Panc1 (cell line): ENCODE data around the gene PCTP.

Experiments
- POLR2AphosphoS5 ChIP-seq: IDR thresholded peaks from 2 replicates; pipeline ENCODE4 v1.6.1; 2012; ENCODE audit warnings: mild to moderate bottlenecking, low read depth, low read length, moderate library complexity
- SIN3A ChIP-seq: IDR thresholded peaks from 2 replicates; pipeline ENCODE4 v1.6.1; 2012; ENCODE audit warnings: low read depth, mild to moderate bottlenecking, low read length, moderate library complexity, borderline replicate concordance; ENCODE audit not compliant: insufficient read depth
- TCF7L2 ChIP-seq: IDR thresholded peaks from 2 replicates; pipeline ENCODE4 v1.6.1; 2011; ENCODE audit warnings: mild to moderate bottlenecking, low read depth, low read length, inconsistent platforms
- TF ChIP-seq, protein P1 (sequence below), 2 experiments: IDR thresholded peaks; 2 replicates each; pipeline ENCODE4 v1.6.1; 2011 to 2012; ENCODE audit warnings: low read depth in 2 of 2, control low read depth in 1 of 2, low read length in 1 of 2, mild to moderate bottlenecking in 1 of 2, moderate library complexity in 1 of 2; ENCODE audit not compliant: insufficient read depth in 1 of 2
- TF ChIP-seq, protein P2 (sequence below): fragments of 450-650 bp; IDR thresholded peaks from 2 replicates; pipeline ENCODE4 v1.5.1; 2017; ENCODE audit warnings: mild to moderate bottlenecking

DNA sequence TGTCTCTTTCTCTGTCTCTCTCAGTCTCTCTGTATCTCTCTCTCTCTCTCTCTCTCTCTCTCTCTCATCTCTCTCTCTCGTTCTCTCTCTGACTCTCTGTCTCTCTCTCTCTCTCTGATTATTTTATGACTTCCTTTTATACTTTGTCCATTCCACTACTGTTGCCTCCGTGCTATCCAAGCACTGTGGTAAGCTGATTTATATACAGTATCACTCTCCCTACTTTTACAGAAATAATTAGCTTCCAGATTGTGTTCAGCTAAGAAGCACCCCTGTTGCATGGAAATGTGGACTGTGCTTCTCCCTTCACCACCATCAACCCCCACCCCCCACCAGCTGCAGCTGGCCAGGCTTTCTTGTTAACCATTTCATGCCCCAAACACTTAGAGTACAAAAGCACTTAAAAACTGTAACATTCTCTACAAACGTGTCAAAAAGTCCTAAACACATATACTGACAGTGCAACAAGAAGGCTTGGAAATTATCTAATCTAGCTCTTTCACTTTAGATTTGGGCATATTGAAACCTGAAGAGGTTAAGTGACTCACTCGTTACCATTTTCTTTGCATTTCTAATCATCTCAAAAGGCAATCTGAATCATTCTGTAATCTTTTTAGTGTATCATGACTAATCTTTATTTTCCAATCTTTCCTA, 16.6 kb upstream of the PCTP start:
- TF ChIP-seq, protein P1, sequence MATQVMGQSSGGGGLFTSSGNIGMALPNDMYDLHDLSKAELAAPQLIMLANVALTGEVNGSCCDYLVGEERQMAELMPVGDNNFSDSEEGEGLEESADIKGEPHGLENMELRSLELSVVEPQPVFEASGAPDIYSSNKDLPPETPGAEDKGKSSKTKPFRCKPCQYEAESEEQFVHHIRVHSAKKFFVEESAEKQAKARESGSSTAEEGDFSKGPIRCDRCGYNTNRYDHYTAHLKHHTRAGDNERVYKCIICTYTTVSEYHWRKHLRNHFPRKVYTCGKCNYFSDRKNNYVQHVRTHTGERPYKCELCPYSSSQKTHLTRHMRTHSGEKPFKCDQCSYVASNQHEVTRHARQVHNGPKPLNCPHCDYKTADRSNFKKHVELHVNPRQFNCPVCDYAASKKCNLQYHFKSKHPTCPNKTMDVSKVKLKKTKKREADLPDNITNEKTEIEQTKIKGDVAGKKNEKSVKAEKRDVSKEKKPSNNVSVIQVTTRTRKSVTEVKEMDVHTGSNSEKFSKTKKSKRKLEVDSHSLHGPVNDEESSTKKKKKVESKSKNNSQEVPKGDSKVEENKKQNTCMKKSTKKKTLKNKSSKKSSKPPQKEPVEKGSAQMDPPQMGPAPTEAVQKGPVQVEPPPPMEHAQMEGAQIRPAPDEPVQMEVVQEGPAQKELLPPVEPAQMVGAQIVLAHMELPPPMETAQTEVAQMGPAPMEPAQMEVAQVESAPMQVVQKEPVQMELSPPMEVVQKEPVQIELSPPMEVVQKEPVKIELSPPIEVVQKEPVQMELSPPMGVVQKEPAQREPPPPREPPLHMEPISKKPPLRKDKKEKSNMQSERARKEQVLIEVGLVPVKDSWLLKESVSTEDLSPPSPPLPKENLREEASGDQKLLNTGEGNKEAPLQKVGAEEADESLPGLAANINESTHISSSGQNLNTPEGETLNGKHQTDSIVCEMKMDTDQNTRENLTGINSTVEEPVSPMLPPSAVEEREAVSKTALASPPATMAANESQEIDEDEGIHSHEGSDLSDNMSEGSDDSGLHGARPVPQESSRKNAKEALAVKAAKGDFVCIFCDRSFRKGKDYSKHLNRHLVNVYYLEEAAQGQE (IDR thresholded peaks at IDR 0.05; ENCODE audit: insufficient read depth in 1 of 2, low read depth in 2 of 2, low read length in 1 of 2), result no peak
- TF ChIP-seq, protein P2, sequence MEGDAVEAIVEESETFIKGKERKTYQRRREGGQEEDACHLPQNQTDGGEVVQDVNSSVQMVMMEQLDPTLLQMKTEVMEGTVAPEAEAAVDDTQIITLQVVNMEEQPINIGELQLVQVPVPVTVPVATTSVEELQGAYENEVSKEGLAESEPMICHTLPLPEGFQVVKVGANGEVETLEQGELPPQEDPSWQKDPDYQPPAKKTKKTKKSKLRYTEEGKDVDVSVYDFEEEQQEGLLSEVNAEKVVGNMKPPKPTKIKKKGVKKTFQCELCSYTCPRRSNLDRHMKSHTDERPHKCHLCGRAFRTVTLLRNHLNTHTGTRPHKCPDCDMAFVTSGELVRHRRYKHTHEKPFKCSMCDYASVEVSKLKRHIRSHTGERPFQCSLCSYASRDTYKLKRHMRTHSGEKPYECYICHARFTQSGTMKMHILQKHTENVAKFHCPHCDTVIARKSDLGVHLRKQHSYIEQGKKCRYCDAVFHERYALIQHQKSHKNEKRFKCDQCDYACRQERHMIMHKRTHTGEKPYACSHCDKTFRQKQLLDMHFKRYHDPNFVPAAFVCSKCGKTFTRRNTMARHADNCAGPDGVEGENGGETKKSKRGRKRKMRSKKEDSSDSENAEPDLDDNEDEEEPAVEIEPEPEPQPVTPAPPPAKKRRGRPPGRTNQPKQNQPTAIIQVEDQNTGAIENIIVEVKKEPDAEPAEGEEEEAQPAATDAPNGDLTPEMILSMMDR, result no peak
- TF ChIP-seq POLR2AphosphoS5 (no peak), TCF7L2 (no peak), SIN3A (no peak)
